GM18909 (cell line): Measurements from ENCODE around the gene NDST4.

ENCODE experiments used
- ATAC-seq: cut with Tn5 transposase; IDR thresholded peaks from one replicate; pipeline ENCODE4 v1.9.1; 2021; ENCODE audit warnings: mild to moderate bottlenecking; ENCODE audit not compliant: unreplicated experiment, poor library complexity

Gene NDST4

DNA sequence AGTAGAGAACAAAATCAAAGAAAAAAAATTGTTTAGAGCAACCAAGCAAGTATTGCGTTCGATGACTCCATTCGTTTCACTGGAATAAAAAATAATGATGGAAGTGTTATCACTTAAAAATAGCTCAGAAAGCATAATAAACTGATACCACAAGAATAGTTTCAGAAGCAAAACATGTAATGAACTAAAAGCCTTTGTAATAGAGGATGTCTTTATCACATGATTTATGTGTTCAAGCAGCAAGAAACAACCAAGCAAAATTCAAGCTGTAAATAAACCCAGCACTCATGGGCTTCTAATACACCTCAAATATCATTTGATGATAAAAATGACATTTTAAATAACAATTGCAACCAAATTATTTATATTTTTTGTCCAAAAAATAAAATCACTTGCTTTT lies 192.2 kb downstream of the NDST4 start:
- ATAC-seq = no peak

DNA sequence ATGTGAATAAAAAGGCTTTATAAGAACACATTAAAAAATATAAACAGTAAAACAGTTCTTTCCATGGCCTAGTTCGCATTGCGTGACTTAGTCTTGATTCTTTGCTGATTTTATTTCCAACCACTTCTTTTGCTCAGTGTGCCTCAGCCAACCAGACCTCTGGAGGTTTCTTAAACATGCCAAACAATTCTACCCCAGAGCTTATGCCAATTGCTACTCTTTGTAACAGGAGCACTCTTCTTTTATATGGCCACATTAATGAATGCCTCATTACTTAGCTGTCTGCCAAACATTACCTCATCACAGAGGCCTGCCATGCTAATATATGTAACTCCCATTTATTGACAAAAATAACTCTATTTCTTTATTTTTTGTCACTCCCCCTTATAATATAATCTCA lies 202.3 kb downstream of the NDST4 start:
- no peak for ATAC-seq

GRCh38 chr4:114907568-114907967 lies 205.9 kb downstream of the NDST4 start:
- no peak for ATAC-seq

DNA sequence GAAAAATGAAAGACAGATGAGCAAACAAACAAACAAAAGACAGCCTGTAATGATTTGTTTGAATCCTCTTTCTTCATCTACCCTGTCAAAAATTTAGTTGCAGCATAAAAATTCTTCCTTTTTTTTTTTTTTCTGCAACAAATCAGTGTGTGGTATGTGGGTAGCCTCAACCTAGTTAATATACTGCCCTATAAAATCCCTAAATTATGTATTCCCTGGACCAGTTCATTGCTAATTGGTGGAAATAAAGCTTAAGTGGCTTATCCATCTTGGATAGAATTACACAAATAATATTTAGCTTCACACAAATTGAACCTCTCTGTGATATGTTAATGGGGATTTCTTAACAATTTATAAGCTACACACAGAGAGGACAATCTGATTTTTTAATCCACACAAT lies 208.4 kb downstream of the NDST4 start:
- ATAC-seq = no peak

- no peak for ATAC-seq
These were observed 212.5 kb downstream of the NDST4 start for GRCh38 chr4:114900934-114901333.

DNA sequence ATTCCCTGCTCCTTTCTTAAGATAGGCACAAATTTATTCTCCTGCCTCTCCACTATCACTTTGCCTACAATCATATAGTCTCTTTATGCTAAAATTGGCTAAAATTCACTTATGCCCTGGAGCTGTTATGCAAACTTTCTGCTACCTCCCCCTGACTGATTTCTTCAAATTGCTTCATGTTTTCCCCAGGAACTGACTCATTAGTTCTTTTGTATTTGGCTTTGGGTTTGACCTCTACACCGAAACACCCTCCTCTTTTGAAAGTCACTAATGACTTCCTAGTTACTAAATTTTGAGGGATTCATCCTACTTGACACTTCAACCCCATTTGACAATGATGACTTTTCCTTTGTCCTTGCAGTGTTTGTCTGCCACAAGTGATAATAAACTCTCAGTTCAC lies 222.6 kb downstream of the NDST4 start:
- no peak for ATAC-seq

- ATAC-seq = no peak
These were observed 226.7 kb downstream of the NDST4 start for GRCh38 chr4:114886761-114887160.

DNA sequence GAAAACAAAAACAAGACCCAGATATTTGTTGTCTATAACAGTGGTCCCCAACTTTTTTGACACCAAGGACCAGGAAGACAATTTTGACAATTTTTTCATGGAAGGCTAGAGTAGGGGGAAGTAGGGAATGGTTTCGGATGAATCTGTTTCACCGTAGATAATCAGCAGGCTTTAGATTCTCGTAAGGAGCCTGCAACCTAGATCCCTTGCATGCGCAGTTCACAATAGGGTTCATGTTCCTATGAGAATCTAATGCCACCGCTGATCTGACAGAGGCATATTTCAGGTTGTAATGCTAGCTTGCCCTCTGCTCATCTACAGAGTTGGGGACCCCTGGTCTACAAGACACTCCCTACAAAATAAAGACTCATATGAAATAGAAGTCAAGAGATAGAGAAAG lies 229.8 kb downstream of the NDST4 start:
- ATAC-seq = no peak

DNA sequence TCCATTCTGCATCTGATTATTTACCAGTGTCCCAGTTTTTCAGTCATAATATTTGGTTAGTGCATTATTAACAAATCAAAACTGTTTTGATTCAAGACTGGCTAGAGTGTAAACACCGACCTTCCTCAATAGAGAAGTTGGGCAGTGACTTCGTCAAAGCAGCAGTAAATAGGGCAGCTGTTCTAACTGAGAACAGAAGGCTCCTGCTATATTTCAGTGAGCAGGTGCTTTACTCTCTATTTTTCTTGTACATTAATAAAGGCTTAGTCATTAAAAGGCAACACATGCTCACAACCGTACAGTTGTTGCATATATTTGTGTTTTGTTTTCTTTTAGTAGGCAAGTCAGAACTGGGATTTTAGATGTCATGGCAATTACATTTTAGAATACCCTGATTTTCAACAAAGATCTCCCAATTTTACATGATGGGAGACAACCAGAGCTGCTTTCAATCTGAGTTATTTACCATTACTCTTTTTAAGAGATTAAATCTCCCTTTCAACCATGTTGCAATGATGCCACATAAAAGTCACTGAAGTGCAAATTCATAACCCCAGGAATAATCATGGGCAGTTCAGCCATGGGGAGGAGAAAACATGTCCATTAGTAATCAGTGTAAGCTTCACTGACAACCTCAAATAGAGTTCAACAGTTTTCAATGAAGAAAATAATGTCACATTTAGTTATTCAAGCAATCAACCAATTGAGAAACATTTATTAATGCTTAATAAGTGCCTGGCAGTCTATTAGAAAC lies 233.3 kb downstream of the NDST4 start:
- no peak for ATAC-seq

GRCh38 chr4:114875630-114876029 lies 237.8 kb downstream of the NDST4 start:
- ATAC-seq = no peak

DNA sequence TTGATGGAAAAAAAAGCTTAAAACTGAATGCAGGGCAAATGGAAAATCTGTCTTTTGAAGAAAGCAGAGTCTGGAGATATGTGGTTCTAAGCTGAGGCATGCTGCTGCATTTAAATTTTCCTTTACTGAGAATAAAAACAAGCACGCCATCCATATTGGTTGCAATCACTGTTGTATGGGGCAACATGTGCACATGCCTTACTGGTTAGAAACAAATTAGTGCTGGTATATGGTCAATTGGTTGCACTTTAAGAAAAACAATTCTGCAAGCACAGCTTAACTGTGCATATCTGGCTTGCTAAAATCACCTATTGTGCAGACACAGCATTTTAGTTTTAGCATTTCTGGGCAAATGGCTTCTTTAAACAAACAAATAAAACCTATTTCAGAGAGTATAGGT lies 239.1 kb downstream of the NDST4 start:
- no peak for ATAC-seq

GRCh38 chr4:114870987-114871386 lies 242.4 kb downstream of the NDST4 start:
- no peak for ATAC-seq

- ATAC-seq = no peak
These were observed 246.3 kb downstream of the NDST4 start for GRCh38 chr4:114866901-114867670.

DNA sequence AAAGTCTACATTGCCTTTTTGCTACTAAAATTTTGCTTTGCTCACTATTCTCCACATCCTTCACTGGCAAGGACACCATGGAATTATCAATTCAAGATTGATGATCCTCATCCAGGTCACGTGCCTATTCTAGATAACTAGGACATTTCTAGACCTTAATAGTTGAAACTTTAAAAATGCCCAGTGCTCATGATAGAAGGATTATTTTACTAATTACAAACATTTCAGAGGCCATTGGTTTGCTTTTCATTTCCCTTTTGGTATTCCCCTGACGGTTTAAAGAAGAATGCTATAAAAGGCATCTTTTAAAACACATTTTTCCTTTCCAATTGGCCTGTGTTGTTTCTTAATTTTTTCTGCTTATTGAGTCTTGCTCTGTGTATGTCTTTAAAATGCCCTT lies 249.4 kb downstream of the NDST4 start:
- no peak for ATAC-seq

GRCh38 chr4:114860786-114861185 lies 252.6 kb downstream of the NDST4 start:
- no peak for ATAC-seq

DNA sequence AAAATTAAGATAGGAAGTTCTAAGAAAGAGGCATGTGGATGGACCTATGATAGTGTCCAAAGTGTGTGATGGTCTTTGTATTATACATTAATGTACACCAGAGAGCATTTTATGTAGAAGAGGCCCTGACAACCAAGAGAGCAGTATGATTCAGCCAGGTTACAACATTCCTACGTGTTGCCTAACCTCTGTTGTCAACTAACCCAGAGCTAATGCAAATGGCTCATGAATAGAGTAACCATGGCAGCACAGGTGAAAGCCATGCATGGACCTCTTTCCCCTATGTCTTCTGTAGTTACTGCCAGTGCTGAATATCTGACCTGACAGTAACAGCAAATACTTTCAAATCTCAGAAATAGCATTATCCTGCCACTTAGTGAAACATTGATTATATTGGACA lies 255.6 kb downstream of the NDST4 start:
- ATAC-seq = no peak

DNA sequence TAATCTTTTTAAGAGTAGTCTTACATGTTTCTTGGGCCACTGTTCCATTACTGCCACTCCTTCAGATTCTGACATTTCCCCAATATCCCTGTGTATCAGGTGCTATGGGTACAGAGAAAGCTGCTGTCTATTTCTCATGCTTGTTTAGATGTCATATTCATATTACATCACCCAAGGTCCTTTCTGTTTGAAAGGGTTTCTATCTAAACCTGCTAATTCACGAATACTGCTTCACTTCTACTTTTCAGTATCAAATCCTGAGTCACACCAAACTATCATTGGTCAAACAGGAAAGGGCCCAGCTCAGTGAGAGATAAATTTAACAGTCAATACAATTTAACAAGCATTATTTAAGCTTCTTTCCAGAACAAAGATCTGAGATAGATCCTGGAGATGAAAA lies 273.4 kb downstream of the NDST4 start:
- ATAC-seq = no peak

DNA sequence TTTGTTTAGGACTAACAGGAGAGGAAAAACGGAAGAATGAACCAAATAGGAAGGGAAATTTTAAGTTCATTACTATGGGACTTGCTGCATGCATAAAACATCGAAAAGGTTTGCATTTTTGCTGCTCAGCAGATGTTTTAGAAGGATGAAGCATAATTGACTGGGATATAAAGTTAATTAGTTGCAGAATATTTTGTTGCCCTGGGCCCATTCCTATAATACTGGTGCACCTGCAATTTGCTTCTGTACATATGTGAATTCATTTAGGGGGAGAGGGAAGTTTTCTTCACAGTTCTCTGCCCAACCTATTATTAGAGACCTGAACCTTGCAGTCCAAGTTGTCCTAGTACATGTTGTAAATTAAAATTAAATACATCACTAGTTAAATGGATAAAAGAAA lies 282.8 kb downstream of the NDST4 start:
- ATAC-seq = no peak

DNA sequence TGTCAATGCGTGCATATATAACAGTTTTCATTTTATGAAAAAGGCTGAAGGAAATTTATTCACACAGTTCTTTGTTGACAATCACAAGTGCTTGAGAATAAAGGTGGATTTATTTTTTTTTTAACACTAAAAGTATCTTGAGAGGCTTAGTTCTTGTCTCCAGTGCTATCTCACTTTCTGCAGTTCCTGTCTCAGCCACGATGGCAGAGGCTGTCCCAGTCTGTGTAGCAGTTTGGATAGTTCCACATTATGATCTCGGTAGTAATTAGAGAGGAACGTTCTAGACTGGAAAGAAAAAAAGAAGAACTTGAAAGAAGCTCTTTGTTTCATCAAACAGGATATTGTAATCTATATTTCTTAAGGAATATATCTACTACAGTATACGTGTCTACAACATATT lies 285.8 kb downstream of the NDST4 start:
- no peak for ATAC-seq

DNA sequence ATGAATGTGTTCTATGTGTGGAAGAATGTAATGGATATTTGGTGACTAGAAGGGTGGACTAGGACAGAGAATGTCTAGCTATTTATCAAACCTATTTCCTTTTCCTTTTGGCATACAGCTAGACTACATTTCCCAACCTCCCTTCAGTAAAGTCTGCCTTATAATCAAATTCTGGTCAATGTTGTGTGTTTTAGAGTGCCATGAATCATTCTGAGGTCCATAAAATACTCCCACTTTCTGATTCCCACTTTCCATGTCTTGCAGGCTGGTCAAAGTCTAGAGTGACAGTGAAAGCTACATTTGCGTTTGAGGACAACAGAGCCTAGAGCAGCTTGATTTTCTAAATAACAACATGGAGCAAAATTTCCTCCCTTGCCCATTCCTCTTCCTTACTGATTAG lies 297.7 kb downstream of the NDST4 start:
- no peak for ATAC-seq

DNA sequence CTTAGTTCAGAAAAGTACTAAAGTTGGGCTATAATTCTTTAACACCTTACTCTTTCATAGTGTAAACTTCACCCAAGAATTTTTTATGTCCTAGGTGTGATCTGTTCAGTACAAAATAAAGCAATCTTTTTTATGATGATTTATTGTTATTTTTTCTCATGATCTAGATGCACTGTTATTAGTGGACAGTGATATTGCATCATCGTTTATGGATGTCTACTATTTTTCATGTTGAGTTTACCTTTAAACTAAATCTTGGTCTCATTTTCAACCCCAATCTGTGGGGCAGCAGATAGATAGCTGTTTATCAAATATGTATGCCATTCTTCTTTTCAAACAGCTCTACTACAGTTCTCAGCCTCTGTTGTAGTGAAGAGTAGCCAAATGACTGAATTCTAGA lies 299.5 kb downstream of the NDST4 start:
- no peak for ATAC-seq
